Erythroblast (primary cell): ENCODE measurements around the gene SPAAR.

Experiments
- GATA1 ChIP-seq: IDR thresholded peaks from 2 replicates; pipeline ENCODE4 v1.6.1; 2011; ENCODE audit warnings: low read depth, mild to moderate bottlenecking, control low read depth, low read length, moderate library complexity
- POLR2A ChIP-seq: IDR thresholded peaks from 2 replicates; pipeline ENCODE4 v1.6.1; 2011; ENCODE audit warnings: mild to moderate bottlenecking, low read length

GRCh38 chr9:35891646-35892045 lies 17.6 kb upstream of the SPAAR start:
- no peak for TF ChIP-seq POLR2A
- TF ChIP-seq GATA1, result no peak
